LNCaP clone FGC (cell line): Measurements from ENCODE around the gene IPO4.
A peak's percentile ranks its signal among the peaks of the same experiment; 100 is the strongest.

ENCODE experiments used
- DNase-seq: peaks from one replicate; pipeline ENCODE4 v3.0.0-alpha.2; 2011; ENCODE audit warnings: low read depth
- H3K4me3 ChIP-seq: 2 replicates; pipeline ENCODE4 v1.5.1; 2011; ENCODE audit warnings: mild to moderate bottlenecking, low read depth, low read length, control low read depth
- TF ChIP-seq, protein P1 (sequence below): IDR thresholded peaks from 2 replicates; pipeline ENCODE4 v1.5.1; 2012; ENCODE audit warnings: mild to moderate bottlenecking; ENCODE audit not compliant: control insufficient read depth, insufficient read depth; ENCODE audit errors: extremely low read depth

The IPO4 gene

DNA sequence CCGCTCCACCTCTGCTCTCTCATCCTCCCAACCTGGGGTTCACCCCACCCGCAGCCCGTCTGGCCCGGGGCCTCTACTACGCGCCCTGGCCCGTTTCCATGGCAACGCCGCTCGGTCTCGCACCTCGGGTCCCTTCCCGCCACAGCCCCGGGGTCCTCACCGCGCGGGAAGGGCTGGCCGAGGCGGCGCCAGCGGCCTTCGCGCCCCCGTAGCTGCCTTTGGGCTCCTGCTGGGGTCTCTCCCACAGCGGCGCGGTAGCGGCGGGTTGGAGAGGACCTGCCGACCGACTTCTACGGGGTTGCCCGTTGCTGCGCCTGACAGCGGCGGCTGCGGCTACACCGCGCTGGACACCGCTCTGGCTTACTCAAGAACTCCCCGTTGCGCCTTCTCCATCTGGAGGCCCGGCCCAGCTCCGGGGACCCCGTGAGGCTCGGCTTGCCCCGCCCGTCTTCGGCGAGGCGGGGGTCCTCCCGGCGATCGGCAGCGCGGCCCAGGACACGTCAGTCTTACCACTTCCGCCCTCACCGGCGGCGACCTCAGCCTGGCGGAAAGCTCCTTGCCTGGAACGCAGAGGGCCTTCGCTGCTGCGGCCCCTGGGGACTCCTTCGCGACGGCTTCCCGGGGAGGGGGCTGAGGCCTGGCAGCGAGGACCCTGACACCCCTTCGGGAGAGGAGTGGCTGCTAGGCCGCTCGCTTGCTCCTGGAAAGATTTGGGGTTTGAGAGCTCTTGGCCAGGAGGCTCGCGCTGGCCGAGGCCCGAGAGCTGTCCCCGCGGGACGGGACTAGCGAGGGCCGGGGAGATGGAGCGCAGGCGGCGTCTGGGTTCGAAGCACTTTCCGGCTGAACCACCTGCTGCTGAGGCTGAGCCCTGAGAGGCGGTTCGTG lies 6.8 kb upstream of the IPO4 start, which contains the start of gene TM9SF1:
TM9SF1 (minus strand) TSS at position 256 of the 885 bp plus-strand sequence. CDS start 422 bp downstream, outside the sequence.
- H3K4me3 ChIP-seq, result peak within 1 kb of the TSS; percentile 90
- TF ChIP-seq, protein P1, sequence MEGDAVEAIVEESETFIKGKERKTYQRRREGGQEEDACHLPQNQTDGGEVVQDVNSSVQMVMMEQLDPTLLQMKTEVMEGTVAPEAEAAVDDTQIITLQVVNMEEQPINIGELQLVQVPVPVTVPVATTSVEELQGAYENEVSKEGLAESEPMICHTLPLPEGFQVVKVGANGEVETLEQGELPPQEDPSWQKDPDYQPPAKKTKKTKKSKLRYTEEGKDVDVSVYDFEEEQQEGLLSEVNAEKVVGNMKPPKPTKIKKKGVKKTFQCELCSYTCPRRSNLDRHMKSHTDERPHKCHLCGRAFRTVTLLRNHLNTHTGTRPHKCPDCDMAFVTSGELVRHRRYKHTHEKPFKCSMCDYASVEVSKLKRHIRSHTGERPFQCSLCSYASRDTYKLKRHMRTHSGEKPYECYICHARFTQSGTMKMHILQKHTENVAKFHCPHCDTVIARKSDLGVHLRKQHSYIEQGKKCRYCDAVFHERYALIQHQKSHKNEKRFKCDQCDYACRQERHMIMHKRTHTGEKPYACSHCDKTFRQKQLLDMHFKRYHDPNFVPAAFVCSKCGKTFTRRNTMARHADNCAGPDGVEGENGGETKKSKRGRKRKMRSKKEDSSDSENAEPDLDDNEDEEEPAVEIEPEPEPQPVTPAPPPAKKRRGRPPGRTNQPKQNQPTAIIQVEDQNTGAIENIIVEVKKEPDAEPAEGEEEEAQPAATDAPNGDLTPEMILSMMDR, result no peak
- peak; percentile 38 for DNase-seq

DNA sequence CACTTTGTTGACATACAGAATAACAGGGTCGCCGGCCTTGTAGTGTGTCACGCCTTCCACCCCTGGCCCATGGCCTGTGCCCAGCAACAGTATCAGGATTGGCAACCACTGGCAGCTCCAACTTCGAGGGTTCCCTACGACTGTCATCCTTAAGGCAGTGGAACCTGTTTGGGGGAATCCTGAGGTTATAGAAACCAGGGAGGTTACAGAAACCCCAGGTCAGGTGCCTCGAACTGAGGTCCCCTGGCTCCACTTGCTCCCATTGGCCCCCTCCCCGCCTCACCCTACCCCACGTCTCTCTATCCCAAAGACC lies 6.2 kb upstream of the IPO4 start:
- TF ChIP-seq, protein P1, result no peak
- DNase-seq, result no peak
- H3K4me3 ChIP-seq, result peak overlapping the region; percentile 90

DNA sequence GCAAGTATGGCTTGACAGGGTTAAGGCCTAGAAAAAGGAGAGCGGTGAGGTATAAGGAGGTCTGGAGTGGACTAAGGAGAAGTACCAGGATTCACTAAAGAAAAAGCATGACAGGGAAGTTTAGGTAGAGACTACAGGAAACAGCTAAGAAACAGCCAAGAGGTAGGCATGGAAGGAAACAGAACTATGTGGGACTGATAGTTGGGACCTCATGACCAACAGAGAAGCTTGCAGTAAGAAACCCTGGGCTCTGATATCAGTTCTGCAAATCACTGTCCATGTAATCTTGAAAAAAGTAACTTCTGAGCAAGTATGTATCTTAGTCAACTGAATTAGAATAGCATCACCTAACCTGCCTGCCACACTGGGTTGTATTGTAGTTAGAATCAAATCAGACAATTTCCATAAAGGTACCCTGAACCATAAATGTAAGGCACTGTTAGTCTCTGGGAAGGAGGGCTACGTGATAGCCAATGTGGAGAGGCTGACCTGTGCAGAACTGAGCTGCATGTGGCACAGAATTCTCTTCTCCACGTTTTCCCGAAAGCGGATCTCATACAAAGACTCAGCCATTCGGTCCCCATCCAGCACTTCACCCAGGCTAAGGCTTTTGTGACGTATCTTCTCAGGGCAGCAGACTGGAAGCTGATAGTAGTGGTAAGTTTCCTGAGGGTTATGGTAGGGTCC lies 5.7 kb upstream of the IPO4 start:
- peak overlapping the region; percentile 90 for H3K4me3 ChIP-seq
- DNase-seq, result no peak
- TF ChIP-seq, protein P1, result no peak

DNA sequence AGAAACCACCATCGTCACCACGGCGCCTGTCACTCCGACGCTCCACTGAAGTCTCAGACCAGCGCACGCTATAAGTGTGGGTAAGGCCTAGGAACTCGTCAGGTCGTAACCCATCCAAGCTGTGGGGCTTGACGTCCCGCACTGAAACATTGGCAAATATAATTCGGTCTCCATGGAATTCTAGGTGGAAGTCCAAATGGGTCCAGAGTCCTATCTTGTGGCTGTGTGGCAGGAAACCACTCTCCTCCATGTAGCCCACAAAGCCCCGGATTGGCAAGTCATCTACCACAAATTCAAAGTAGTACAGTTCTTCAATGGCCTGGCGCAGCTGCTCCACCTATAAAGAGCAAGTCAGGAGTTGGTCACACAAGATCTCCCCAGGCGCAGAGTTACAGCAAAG lies 4.3 kb upstream of the IPO4 start:
- DNase-seq, result no peak
- TF ChIP-seq, protein P1, result no peak
- H3K4me3 ChIP-seq, result no peak overlapping the region

DNA sequence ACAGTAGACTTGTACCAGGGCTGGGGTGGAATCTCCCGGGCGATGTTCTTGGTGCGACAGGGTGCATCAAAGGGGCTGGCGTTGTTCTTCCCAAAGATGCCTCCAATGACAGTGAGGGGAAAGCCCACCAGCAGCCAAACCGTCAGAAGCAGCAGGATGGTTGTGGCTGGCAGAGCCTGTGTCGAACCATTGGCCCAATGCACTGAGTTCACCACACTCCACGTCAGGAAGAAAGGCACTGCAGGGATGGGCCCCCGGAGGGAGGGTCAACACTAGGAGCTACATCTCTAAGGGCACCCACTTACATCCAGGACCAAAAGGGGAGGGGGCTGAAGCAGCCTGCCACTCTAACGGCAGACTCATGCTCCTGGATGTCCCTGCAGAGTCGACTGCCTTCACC lies 1.8 kb upstream of the IPO4 start:
- TF ChIP-seq, protein P1, result no peak
- no peak overlapping the region for H3K4me3 ChIP-seq
- DNase-seq, result no peak

DNA sequence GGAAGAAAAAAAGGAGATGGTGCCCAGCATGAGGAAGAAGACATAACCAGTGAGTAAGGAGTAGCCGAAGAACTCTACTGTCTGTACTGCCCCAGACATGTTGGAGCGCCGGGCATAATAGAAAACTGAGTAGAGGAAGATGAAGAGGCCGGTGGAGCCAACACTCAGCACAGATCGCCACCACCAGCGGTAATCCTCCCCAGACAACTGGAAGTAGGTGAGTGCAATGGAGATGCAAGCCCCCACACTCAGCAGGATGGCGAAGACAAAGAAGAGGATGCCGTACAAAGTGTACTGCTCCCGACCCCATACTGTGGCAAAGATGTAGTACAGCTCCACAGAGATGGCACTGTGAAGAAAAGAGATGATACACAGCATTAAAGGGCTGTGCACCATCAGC lies 844 bp upstream of the IPO4 start:
- peak overlapping the region; percentile 97 for H3K4me3 ChIP-seq
- no peak for DNase-seq
- TF ChIP-seq, protein P1, result no peak
